Stimulated activated CD8-positive, alpha-beta memory T cell treated with anti-CD3 and anti-CD28 coated beads, Interleukin-2, amount 100 ng/mL, for 1 hour (primary cell): ENCODE measurements around the gene RPL36A.
A peak's percentile ranks its signal among the peaks of the same experiment; 100 is the strongest.

Source experiments
- DNase-seq, 2 donors: peaks; one replicate each; pipeline ENCODE4 v3.0.0-alpha.2; 2020; ENCODE audit warnings: low read depth in 2 of 2

The RPL36A gene

GRCh38 chrX:101393530-101394305 is 2.9 kb downstream of the RPL36A start:
- no peak for DNase-seq

- DNase-seq, result no peak
Observed at GRCh38 chrX:101394372-101394771, 3.6 kb downstream of the RPL36A start.

GRCh38 chrX:101395789-101396188 is 5.0 kb downstream of the RPL36A start:
- DNase-seq, result no peak

- no peak for DNase-seq
Observed at GRCh38 chrX:101397779-101398178, 7.0 kb downstream of the RPL36A start.

GRCh38 chrX:101398694-101399093 is 7.9 kb downstream of the RPL36A start:
- DNase-seq, result no peak

- DNase-seq, result no peak
Observed at GRCh38 chrX:101399825-101400224, 9.0 kb downstream of the RPL36A start.

GRCh38 chrX:101407167-101407747 is 16.4 kb downstream of the RPL36A start:
- DNase-seq, result no peak

- DNase-seq, result peak; percentile 70 to 72
Observed at GRCh38 chrX:101407748-101408531, 17.1 kb downstream of the RPL36A start, which contains the start of the genes GLA and HNRNPH2. Gene GLA (minus strand): TSS chrX:101407925. CDS start chrX:101407903, 22 bp downstream. Gene HNRNPH2 (plus strand): TSS chrX:101408222. CDS start chrX:101411989, 3,767 bp downstream.

GRCh38 chrX:101408532-101408841 is 17.7 kb downstream of the RPL36A start:
- DNase-seq, result no peak

GRCh38 chrX:101409043-101409442 is 18.2 kb downstream of the RPL36A start:
- DNase-seq, result no peak

- no peak for DNase-seq
Observed at GRCh38 chrX:101410461-101410860, 19.6 kb downstream of the RPL36A start.

GRCh38 chrX:101411984-101412383 is 21.2 kb downstream of the RPL36A start:
- no peak for DNase-seq

- no peak for DNase-seq
Observed at GRCh38 chrX:101415180-101416145, 24.7 kb downstream of the RPL36A start.

- DNase-seq, result no peak
Observed at GRCh38 chrX:101416691-101417090, 25.9 kb downstream of the RPL36A start.

- no peak for DNase-seq
Observed at GRCh38 chrX:101417190-101417589, 26.4 kb downstream of the RPL36A start.

- no peak for DNase-seq
Observed at GRCh38 chrX:101417981-101418841, 27.4 kb downstream of the RPL36A start.

- no peak for DNase-seq
Observed at GRCh38 chrX:101419489-101419888, 28.7 kb downstream of the RPL36A start.

GRCh38 chrX:101427954-101428353 is 37.1 kb downstream of the RPL36A start:
- DNase-seq, result no peak

- no peak for DNase-seq
Observed at GRCh38 chrX:101429934-101430333, 39.1 kb downstream of the RPL36A start.

- no peak for DNase-seq
Observed at GRCh38 chrX:101430457-101431078, 39.8 kb downstream of the RPL36A start.
